H7 (cell line): ENCODE data around the gene ASXL2. TPM values are rescaled to one million over a fixed set of nuclear protein-coding genes. Genes with fewer than 3 reads are reported as not detected.
"Not testable (repeated sequence)": the region's sequence is repeated elsewhere in the genome, so short reads cannot be mapped to it uniquely, and the experiment has no call there.

Experiments used
- DNase-seq: peaks from one replicate; pipeline ENCODE4 v3.0.0; 2012
- H3K27me3 ChIP-seq: 2 replicates; pipeline ENCODE4 v1.6.0; 2011; ENCODE audit warnings: mild to moderate bottlenecking, low read length; ENCODE audit not compliant: control insufficient read depth, insufficient read depth
- H3K36me3 ChIP-seq: replicated peaks from 2 replicates; pipeline ENCODE4 v1.5.1; 2011; ENCODE audit warnings: low read length; ENCODE audit not compliant: control insufficient read depth, insufficient read depth
- H3K4me3 ChIP-seq: 2 replicates; pipeline ENCODE4 v1.5.1; 2011; ENCODE audit warnings: low read depth, mild to moderate bottlenecking, control low read depth, low read length, moderate library complexity; ENCODE audit not compliant: insufficient read depth
- total RNA-seq: library from RNA; depleted of rRNA; stranded (reverse); fragments of >200 nt; shearing (Covaris generic); gene quantifications from 2 replicates; pipeline ENCODE4 v1.2.3, GENCODE V29; 2014; rRNA removed

Gene ASXL2
- 9.4 and 10.0 TPM in 2 replicates for total RNA-seq

DNA sequence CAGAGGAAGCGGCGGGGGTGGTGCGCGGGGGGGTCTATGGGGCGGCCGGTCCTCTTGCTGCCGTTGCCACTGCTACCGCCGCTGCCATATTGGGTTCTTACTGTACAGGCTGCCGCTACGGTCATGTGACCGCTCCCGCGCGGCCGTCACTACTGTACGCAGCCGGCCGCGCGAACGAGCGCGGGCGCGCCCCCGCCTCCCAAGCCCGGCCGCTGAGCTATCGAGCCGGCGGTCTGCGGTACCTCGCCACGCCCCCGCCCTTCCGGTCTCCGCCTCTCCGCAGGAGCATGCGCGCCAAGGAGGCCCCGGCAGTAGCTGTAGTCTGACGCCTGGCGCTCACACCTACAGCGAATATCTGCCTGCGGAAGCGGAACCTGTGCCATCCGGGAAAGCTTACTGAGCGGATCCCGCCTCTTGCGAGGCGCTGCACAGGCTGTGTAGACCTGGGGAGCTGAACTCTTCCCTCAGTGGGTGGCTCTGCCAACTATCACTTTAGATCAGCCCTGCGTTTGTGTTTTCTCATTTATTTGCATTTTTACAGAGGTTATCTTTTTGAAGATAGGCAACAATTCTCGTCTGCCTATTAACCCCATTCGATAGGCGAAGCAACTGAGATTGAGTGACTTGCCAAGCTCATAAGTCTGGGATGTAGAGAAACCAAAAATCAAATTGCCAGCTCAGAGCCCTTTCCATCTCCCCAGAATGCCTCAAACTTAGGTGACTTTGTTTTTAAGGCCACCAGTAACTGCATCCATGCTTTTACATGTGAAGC, at the start of gene ASXL2:
Gene ASXL2, minus strand, starts transcription at position 127 of the 772 bp plus-strand sequence. CDS start 265 bp downstream, outside the sequence.
- peak within 1 kb of the TSS; percentile 98 for H3K4me3 ChIP-seq
- DNase-seq, result peak; percentile 96
- H3K27me3 ChIP-seq, result no peaks in the 10 kb centered on the region
- H3K36me3 ChIP-seq, result no peaks in the 10 kb centered on the region

DNA sequence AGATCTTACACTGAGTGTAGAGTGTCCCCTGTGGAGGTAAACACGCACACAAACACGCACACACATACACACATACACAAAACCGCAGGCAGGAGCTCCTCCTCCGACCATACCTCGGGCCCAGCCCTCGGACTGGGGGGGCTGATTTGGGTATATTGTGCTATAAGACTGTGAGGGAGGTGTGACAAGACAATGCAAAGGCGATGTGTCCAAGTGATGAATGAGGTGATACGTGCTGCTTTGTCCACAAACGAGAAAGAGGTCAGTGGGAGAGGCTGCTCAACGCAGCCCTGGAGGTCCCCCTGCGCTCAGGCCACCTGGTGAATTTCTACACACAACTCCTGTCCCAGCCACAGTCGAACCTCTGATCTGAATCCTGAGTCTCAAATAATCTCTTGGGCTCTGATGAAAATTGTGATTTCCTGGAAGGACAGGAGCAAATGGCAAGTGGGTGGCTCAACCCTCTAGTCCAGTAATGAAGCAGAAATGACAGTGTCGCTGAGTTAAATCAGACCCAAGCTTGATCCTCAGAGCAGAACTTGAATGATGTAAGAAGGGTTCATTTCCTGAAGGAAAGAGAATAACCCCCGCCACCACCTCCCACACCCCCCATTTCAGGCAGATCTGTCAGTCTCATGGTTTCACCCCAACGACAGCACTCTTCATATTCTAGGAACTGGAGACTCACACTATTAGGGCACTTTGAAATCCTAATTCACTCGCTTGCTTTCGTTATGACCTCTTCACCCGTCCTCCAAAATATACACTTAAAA, 48.9 kb upstream of the ASXL2 start:
- Histone ChIP-seq H3K27me3 (no peaks in the 10 kb centered on the region), H3K4me3 (no peak overlapping the region), H3K36me3 (peaks cover 21% of the 10 kb centered on the region)
- no peak for DNase-seq

- Histone ChIP-seq H3K36me3 (peaks cover 7% of the 10 kb centered on the region), H3K4me3 (no peak overlapping the region), H3K27me3 (no peaks in the 10 kb centered on the region)
- no peak for DNase-seq
These were observed 44.2 kb upstream of the ASXL2 start for GRCh38 chr2:25922501-25922900.

- peak; percentile 74 for DNase-seq
- Histone ChIP-seq H3K4me3 (no peak overlapping the region), H3K36me3 (no peaks in the 10 kb centered on the region)
These were observed 42.6 kb upstream of the ASXL2 start for GRCh38 chr2:25920786-25921415.

GRCh38 chr2:25920336-25920735, 42.0 kb upstream of the ASXL2 start:
- no peaks in the 10 kb centered on the region for H3K27me3 ChIP-seq
- no peak for DNase-seq
- no peak overlapping the region for H3K4me3 ChIP-seq
- no peaks in the 10 kb centered on the region for H3K36me3 ChIP-seq

More at GRCh38 chr2:25920786-25921415, 42.6 kb upstream of the ASXL2 start:
- H3K27me3 ChIP-seq, result no peaks in the 10 kb centered on the region

DNA sequence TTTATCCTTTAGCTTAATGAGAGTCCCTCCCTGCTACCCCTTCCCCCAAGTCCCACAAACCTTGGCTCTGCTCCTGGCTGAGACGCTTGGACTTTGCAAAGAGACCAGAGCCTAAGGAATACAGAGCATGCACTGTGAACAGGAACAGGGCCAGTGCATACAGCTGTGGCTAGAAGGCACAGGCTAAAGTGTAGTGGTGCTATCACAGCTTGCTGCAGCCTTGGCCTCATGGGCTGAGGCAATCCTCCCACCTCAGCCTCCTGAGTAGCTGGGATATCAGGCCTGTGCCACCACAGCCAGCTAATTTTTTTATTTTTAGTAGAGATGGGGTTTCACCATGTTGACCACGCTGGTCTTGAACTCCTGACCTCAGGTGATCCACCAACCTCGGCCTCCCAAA, 39.5 kb upstream of the ASXL2 start:
- Histone ChIP-seq H3K36me3 (no peaks in the 10 kb centered on the region), H3K4me3 (no peak overlapping the region), H3K27me3 (no peaks in the 10 kb centered on the region)
- DNase-seq, result no peak

GRCh38 chr2:25917411-25917810, 39.1 kb upstream of the ASXL2 start:
- not testable (repeated sequence) for H3K4me3 ChIP-seq, DNase-seq, H3K27me3 ChIP-seq, H3K36me3 ChIP-seq

GRCh38 chr2:25915944-25916772, 37.9 kb upstream of the ASXL2 start:
- not testable (repeated sequence) for H3K4me3 ChIP-seq, DNase-seq, H3K27me3 ChIP-seq, H3K36me3 ChIP-seq

GRCh38 chr2:25915411-25915810, 37.1 kb upstream of the ASXL2 start:
- DNase-seq, H3K4me3 ChIP-seq, H3K36me3 ChIP-seq, H3K27me3 ChIP-seq: not testable (repeated sequence)

GRCh38 chr2:25913696-25913973, 35.3 kb upstream of the ASXL2 start:
- not testable (repeated sequence) for DNase-seq, H3K36me3 ChIP-seq, H3K4me3 ChIP-seq, H3K27me3 ChIP-seq

GRCh38 chr2:25912851-25913695, 34.8 kb upstream of the ASXL2 start:
- Histone ChIP-seq H3K4me3 (no peak overlapping the region), H3K27me3 (no peaks in the 10 kb centered on the region), H3K36me3 (no peaks in the 10 kb centered on the region)
- peak; percentile 84 for DNase-seq

DNA sequence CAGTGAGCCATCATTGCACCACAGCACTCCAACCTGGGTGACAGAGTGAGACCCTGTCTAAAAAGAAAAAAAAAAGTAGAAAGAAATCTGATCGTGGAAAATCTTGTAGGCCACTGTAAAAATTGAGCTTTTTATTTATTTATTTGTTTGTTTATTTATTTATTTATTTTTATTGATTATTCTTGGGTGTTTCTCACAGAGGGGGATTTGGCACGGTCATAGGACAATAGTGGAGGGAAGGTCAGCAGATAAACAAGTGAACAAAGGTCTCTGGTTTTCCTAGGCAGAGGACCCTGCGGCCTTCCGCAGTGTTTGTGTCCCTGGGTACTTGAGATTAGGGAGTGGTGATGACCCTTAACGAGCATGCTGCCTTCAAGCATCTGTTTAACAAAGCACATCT, 31.3 kb upstream of the ASXL2 start:
- H3K27me3 ChIP-seq, H3K4me3 ChIP-seq, H3K36me3 ChIP-seq, DNase-seq: not testable (repeated sequence)

DNA sequence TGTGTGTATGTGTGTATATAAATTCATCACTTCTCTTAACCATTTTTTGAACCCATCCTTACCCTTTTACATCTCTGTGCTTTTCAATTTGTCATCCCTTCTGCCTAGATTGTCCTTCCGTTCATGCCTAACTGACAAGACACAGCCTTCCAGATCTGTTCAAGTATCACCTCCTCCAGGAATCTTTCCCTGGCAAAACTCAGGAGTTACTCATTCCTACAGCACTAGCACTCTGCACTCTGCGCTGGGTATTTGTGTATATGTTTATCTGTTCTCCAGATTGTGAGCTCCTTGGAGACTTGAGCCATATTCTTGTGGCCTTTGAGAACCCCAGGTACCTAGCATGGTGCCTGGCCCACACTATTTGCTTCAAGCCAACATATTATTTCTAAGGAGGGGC, 26.8 kb upstream of the ASXL2 start:
- no peaks in the 10 kb centered on the region for H3K36me3 ChIP-seq

More for the DNA sequence above, 26.8 kb upstream of the ASXL2 start:
- DNase-seq, result no peak
- Histone ChIP-seq H3K4me3 (no peak overlapping the region), H3K27me3 (no peaks in the 10 kb centered on the region)
